NCI-H1105 (cell line): Measurements from ENCODE around the gene SLC26A3.
"Not testable (repeated sequence)": the region's sequence is repeated elsewhere in the genome, so short reads cannot be mapped to it uniquely, and the experiment has no call there.

Experiments used
- DNase-seq: peaks from one replicate; lab custom pipeline; 2025; lab: John Stamatoyannopoulos, UW

Gene SLC26A3

GRCh38 chr7:107803009-107803610 is at the start of gene SLC26A3:
TSS of gene SLC26A3 (minus strand) at chr7:107803223. CDS start at chr7:107794509, 8,714 bp downstream.
- DNase-seq, result no peak

DNA sequence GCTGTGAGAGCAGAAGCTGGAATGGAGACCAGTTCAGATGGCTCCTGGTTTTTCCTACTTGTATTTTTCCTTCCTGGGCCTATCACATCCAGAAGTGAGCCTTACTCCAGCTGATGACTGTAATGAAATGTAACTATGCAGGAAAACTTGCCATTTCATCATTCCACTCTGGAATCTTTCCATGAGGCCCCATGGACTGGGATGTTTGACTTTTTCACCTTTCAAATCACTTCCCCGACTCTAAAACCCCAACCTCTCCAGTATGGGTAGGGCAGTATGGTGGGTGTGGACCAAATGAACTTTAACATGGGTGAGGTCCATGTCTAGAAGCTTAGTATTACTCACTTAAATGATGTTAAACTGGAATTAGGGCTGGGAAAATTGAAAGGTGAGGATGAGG is 47.6 kb upstream of the SLC26A3 start:
- no peak for DNase-seq

DNA sequence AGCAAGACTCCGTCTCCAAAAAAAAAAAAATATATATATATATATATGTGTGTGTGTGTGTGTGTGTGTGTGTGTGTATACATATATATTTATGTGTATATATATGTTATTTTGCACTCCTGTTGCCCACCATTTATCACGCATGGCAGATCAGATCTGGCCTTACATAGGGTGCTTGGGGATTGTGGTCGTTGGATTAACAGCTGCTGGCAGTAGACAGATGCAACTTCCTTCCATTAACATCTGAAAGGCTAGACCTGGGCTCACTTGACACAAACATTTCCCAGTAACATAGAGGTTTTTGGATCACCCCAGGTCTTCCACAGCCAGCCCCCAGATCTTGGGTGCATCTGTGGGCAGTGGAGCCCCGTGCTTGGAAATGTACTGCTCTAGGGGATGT is 47.2 kb upstream of the SLC26A3 start:
- no peak for DNase-seq

DNA sequence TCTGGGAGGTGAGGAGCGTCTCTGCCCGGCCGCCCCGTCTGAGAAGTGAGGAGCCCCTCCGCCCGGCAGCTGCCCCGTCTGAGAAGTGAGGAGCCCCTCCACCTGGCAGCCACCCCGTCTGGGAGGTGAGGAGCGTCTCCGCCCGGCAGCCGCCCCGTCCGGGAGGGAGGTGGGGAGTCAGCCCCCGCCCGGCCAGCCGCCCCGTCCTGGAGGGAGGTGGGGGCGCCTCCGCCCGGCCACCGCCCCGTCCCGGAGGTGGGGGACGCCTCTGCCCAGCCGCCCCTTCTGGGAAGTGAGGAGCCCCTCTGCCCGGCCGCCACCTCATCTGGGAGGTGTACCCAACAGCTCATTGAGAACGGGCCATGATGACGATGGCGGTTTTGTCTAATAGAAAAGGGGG is 45.2 kb upstream of the SLC26A3 start:
- not testable (repeated sequence) for DNase-seq

- not testable (repeated sequence) for DNase-seq
These were observed 44.8 kb upstream of the SLC26A3 start for GRCh38 chr7:107847836-107848175.

- no peak for DNase-seq
These were observed 44.3 kb upstream of the SLC26A3 start for GRCh38 chr7:107847168-107847835.

DNA sequence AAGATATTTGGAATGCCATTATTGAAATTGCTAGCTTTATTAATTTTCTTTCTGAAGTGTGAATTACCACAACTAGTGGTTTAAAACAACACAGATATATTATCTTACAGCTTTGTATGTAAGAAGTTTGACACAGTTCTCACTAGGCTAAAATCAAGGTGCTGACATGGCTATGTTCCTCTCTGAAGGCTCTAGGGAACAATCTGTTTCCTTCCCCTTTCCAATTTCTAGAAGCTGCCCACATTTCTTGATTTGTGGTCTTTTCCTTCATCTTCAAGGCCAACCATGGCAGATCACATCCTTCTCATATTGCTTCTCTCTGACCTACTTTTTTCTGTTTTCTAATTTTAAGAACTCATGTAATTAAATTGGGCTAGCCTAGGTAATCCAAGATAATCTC is 43.3 kb upstream of the SLC26A3 start:
- DNase-seq, result no peak

GRCh38 chr7:107843184-107843583 is 40.2 kb upstream of the SLC26A3 start:
- no peak for DNase-seq

DNA sequence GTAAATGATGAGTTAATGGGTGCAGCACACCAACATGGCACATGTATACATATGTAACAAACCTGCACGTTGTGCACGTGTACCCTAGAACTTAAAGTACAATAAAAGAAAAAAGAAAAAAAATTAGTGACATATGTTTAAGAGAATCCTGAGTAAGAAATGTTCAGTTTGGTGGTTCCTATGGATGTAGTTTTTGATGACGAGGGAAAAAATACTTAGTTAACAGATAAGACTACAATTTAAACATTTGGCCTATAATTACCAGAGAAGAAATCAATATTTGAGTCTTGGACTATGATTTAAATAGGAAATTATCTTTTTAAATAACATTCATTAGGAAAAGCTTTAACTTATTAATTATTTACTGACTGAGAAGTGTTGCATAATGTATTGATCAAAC is 39.2 kb upstream of the SLC26A3 start:
- no peak for DNase-seq

DNA sequence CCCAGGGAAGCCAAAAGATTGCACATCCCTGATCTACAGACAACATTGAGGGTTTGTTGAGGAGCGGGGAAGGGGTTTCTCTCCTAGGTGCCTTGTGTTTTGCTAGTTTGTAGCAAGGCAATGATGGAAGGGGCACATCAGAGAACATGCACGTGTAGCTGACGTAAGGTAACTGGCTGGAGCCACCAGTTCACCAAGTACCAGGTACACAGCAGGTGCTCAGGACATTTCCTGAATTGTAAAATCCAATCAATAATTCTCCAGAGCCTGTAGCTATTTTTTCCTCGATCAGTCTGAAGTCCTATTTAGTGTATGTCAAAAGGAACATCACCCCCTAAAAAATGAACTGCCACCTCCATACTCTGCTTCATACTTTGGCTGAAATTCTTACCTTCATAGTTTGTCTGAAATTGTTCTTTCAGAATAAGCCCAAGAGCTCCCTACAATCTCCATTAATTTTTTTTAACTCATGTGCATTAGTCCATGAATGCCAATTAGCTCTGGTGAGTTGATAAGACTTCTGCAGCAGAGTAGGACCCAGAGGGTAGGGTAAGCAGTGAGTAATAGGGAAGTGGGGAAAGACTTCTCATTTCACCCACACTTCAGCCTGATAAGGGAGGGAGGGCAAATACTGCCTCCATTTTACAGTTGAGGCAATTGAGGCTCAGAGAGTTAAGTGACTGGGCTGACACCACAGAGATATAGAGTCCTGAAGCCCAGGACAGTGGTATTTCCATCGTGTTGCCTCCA is 36.0 kb upstream of the SLC26A3 start:
- DNase-seq, result no peak

- DNase-seq, result no peak
These were observed 35.1 kb upstream of the SLC26A3 start for GRCh38 chr7:107838024-107838601.

DNA sequence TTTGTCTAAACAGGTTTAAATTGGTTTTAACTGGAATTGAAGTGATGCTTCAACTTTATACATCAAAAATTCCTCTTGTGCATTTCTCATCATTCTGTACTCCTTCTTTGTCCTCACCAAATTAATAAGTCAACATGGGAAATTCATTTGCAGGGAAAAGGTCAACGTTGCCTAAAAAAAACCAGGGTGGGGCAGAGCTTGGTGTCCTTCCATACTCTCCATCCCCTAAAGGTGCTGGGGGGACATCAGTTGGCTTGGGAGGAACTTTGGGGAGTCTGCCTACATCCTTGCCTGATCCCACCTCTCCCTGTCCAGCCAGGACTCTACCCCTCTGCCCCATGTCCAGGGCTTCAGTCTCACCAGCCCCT is 34.1 kb upstream of the SLC26A3 start:
- DNase-seq, result no peak

- no peak for DNase-seq
These were observed 33.5 kb upstream of the SLC26A3 start for GRCh38 chr7:107836237-107837144.

- no peak for DNase-seq
These were observed 31.4 kb upstream of the SLC26A3 start for GRCh38 chr7:107834401-107834800.

DNA sequence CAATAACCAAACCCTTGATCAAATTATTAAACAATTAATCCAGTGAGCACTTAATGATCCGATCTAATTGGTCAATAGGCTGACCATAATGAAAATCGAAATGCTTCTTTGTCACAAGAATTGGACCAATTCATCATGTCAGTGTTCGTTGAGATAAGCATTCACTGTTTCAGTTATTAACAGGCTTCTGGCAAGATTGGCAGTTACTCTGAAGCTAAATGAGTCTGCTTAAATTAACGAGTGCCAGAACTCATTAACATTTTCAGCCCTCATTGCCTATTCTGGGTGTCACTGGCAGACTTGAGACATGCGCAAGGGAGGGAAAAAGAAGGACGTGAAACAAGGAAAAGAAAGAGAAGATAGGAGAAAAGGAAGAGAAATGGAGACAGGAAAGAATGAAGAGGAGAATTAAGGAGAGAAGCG is 30.7 kb upstream of the SLC26A3 start:
- no peak for DNase-seq

DNA sequence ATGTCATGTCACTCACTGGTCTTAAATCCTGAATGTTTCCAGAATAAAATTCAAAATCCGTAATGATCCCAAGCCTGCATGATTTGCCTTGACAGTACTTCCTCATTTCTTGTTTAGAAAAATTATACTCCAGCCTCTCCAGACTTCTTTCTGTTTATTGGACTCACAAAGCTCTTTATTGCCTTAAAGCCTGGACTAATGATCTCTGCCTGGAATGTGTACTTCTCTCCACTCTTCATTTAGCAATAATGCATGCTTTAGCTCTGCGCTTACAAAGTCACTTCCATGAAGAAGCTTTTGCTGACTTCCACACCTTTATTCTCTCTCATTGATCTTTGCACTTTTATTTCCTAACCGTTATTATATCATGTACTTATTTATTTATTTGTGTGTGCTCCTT is 27.4 kb upstream of the SLC26A3 start:
- DNase-seq, result no peak

DNA sequence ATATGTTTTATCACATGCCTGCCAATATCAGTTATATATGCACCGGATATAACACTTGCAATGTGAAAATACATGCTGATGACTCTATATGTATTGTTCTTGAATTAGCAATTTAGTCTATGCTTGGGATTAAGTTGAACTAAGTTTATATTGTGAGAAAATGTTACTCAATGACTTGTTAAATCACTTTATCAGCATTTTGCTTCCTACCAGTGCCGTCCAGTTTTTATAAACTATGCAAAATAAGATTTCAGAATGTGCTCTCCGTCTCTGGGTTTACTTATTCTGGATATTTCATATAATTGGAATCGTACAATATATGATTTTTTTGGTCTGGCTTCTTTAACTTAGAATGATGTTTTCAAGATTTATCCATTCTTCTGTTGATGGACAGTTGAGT is 25.5 kb upstream of the SLC26A3 start:
- no peak for DNase-seq

- DNase-seq, result no peak
These were observed 24.5 kb upstream of the SLC26A3 start for GRCh38 chr7:107827501-107827900.

GRCh38 chr7:107826451-107826850 is 23.4 kb upstream of the SLC26A3 start:
- no peak for DNase-seq

DNA sequence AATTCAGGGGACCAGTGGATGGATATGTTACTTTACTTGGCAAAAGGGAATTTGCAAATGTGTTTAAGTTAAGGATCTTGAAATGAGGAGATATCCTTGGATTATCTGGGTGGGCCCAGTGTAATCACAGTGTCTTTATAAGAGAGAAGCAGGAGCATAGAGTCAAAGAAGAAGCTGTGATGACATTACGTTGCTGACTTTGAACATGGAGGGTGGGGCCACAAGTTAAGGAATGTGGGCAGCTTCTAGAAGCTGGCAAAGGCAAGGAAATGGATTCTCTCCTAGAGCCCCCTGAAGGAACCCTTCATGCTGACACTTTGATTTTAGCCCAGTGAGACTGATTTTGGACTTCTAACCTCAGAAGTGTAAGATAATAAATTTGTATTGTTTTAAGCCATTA is 21.8 kb upstream of the SLC26A3 start:
- no peak for DNase-seq

DNA sequence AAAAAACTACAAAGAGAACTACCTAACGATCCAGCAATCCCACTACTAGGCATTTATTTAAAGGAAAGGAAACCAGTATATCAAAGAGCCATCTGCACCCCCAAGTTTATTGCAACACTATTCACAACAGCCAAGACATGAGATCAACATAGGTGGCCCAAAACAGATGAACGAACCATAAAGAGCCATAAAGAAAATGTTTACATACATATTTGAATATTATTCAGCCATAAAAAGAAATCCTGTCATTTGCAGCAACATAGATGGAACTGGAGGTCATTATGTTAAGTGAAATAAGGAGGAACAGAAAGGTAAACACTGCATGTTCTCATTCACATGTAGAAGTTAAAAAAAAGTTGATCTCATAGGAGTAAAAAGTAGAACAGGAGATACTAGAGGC is 15.6 kb upstream of the SLC26A3 start:
- DNase-seq, result no peak

DNA sequence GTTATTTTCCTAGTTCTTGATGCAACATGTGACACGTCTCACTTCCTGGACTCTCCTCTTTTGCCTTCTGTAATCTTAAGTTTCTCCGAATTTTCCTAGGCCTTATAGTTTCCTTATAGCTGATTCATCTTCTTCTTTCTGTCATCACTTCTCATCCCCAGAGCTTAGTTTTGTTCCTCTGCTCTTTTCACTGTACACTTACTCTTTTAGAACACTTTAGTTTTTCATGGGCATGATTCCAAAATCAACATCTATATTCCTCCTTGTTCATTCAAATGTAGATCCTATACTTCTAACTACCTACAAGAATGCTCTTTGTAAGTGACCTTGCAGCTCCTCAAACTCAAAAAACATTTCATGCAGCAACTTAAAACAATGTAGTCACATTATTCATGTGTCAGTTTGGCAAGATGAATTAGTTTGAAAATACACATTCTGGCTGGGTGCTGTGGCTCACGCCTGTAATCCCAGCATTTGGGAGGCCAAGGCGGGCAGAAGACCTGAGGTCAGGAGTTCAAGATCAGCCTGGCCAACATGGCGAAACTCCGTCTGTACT is 13.1 kb upstream of the SLC26A3 start:
- DNase-seq, result no peak
